ENCODE data around the gene OR4D1. TPM values are rescaled to one million over a fixed set of nuclear protein-coding genes. Genes with fewer than 3 reads are reported as not detected.

The OR4D1 gene
- total and polyA plus RNA-seq, 8 donors: not detected

DNA sequence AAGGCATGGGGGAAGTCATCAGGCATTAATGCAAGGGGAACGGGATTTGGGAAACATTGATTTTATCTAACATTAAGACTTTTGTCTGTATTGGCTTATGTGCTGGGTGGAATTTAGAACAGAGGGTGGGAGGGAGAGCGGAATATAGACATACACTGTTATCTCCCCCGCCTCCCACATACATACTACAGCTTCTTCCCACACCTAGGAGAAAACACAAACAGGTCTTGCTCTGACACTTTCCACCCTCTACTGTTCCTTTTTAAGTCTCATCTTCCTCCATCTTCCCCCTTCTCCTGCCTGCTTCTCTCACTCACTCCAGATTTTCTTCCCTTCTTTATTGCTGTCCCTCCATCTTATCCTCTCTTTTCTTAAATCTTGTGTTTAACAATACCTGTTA lies 425 bp downstream of the OR4D1 start:
- no peak overlapping the region for H3K4me3 ChIP-seq
- TF ChIP-seq, protein P1, sequence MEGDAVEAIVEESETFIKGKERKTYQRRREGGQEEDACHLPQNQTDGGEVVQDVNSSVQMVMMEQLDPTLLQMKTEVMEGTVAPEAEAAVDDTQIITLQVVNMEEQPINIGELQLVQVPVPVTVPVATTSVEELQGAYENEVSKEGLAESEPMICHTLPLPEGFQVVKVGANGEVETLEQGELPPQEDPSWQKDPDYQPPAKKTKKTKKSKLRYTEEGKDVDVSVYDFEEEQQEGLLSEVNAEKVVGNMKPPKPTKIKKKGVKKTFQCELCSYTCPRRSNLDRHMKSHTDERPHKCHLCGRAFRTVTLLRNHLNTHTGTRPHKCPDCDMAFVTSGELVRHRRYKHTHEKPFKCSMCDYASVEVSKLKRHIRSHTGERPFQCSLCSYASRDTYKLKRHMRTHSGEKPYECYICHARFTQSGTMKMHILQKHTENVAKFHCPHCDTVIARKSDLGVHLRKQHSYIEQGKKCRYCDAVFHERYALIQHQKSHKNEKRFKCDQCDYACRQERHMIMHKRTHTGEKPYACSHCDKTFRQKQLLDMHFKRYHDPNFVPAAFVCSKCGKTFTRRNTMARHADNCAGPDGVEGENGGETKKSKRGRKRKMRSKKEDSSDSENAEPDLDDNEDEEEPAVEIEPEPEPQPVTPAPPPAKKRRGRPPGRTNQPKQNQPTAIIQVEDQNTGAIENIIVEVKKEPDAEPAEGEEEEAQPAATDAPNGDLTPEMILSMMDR (IDR thresholded peaks at IDR 0.05): no peak
- intact Hi-C loops (cut with DNase I): no loop called here
- DNase-seq (no peak), FAIRE-seq (no peak), ATAC-seq (no peak)
- H3K27me3 ChIP-seq: peaks cover 0 to 9% (median 0%) of the 10 kb centered on the region in 4 donors
- 65 to 74% methylated on average over 3 of the region's 3 CpGs for WGBS, 2 donors
- no peaks in the 10 kb centered on the region for H3K36me3 ChIP-seq
- no peaks in the 10 kb centered on the region for H3K9me3 ChIP-seq
- no peaks in the 10 kb centered on the region for H3K4me1 ChIP-seq
- H3K27ac ChIP-seq: no peak overlapping the region

DNA sequence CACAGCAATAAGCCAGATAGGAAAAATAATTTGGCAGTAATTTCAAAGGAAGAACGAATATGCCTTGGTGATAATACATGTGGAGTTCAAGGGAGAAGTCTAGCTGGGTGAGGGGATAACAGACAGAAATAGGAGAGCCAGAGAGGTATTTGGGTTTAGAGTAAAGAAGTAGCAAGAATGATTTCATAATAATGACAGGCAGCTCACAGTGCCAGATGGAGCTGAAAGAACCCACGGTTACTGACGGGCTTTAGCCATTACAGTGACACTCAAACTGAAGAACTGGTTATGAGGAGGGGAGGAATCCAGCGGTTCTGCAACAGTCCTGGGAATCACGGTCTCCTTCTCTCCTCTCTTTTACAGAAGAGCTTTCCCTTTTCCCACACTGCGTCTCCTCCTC lies 2.2 kb downstream of the OR4D1 start:
- Histone ChIP-seq H3K4me1 (no peaks in the 10 kb centered on the region), H3K9me3 (no peaks in the 10 kb centered on the region), H3K27ac (no peak overlapping the region), H3K36me3 (no peaks in the 10 kb centered on the region), H3K4me3 (no peak overlapping the region), H3K27me3 (peaks cover 0 to 15% (median 0%) of the 10 kb centered on the region in 4 donors)
- WGBS, 2 donors: 31 to 37% methylated on average over 6 of the region's 6 CpGs
- ATAC-seq (no peak), DNase-seq (no peak), FAIRE-seq (no peak)
- intact Hi-C loops (cut with DNase I): no loop called here
- TF ChIP-seq, protein P1 (IDR thresholded peaks at IDR 0.05): no peak

DNA sequence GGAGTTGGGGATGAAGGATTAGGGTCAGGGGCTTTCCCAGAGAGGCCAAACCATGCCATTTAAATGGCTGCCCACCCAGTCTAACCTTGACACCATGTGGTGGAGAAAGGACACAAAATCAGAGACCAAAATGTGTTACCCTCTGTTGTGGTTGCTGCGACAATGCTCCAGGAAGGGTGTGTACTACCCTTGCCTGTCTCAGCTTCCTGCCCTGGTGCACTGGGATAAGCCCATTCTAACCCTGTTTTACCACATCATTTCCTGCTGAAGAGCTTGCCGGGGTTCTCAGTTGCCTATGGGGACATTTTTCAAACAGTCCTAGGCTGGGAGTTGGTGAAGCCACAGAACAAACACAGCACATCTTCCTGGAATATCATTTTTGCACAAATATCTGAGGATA lies 4.9 kb downstream of the OR4D1 start:
- H3K4me1 ChIP-seq: no peaks in the 10 kb centered on the region
- no peak for DNase-seq

DNA sequence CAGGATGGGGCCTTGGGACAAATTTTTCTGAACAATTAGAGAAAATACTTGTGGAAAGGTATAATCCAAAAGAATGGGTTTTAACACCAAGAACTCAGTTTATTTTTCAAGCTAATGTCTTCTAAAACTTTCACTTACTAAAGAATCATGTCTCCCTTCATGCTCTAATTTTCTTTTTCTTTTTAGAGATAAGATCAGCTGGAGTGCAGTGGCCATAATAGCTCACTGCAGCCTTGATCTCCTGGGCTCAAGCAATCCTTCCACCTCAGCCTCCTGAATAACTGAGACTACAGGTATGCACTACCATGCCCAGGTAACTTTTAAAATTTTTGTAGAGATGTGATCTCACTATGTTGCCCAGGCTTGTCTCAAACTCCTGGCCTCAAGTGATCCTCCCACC lies 5.5 kb downstream of the OR4D1 start:
- peaks cover 0 to 20% (median 2%) of the 10 kb centered on the region in 4 donors for H3K27me3 ChIP-seq
- no peaks in the 10 kb centered on the region for H3K4me1 ChIP-seq
- no peak overlapping the region for H3K27ac ChIP-seq
- DNase-seq: no peak
- ATAC-seq: no peak
- intact Hi-C loops (cut with DNase I): no loop called here
- no peaks in the 10 kb centered on the region for H3K9me3 ChIP-seq
- FAIRE-seq: no peak
- H3K4me3 ChIP-seq: no peak overlapping the region
- TF ChIP-seq, protein P1 (IDR thresholded peaks at IDR 0.05): no peak
- no peaks in the 10 kb centered on the region for H3K36me3 ChIP-seq

More for the DNA sequence above, 4.9 kb downstream of the OR4D1 start:
- Histone ChIP-seq H3K36me3 (no peaks in the 10 kb centered on the region), H3K4me3 (no peak overlapping the region), H3K27ac (no peak overlapping the region), H3K9me3 (no peaks in the 10 kb centered on the region), H3K27me3 (peaks cover 0 to 18% (median 2%) of the 10 kb centered on the region in 4 donors)
- WGBS, 2 donors: 61 to 64% methylated on average over 2 of the region's 2 CpGs
- no peak for ATAC-seq
- intact Hi-C loops (cut with DNase I): no loop called here
- no peak for FAIRE-seq
- TF ChIP-seq, protein P1 (IDR thresholded peaks at IDR 0.05): no peak

DNA sequence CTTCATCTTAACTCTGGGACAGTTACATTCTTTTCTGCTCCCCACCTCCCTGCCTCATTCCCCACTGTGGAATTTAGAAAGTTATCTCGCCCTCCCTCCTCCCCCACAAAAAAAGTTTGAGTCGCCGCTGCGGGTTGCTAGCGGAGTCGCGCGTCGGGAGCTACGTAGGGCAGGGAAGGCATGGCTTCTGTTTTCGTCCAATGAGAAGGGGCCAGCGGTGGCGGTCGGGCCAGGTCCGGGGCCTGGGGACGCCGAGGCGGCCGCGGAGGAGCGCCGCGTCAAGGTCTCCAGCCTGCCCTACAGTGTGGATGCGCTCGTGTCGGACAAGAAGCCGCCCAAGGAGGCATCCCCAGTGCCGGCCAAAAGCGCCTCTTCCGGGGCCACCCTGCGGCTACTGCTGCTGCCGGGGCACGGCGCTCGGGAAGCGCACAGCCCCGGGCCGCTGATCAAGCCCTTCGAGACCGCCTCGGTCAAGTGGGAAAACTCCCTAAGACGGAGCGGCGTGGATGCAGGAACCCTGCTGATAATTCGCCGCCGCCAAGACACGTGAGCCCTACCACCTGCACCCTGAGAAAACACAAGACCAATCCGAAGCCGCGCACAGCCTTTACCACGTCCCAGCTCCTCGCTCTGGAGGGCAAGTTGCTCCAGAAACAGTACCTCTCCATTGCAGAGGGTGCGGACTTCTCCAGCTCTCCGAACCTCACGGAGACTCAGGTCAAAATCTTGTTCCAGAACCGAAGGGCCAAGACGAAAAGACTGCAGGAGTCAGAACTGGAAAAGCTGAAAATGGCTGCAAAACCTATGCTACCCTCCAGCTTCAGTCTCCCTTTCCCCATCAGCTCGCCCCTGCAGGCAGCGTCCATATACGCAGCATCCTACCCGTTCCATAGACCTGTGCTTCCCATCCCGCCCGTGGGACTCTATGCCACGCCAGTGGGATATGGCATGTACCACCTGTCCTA lies 8.9 kb downstream of the OR4D1 start:
- intact Hi-C loops (cut with DNase I): no loop called here

More for the DNA sequence above, 8.9 kb downstream of the OR4D1 start:
- peak overlapping the region in 2 of 4 donors; percentile 25 to 43 for H3K4me3 ChIP-seq
- H3K27ac ChIP-seq: no peak overlapping the region
- ATAC-seq (peak; percentile 48 to 83 (median 73)), FAIRE-seq (no peak), DNase-seq (peak in 2 of 6 donors; percentile 48 to 61)
- TF ChIP-seq, protein P1 (IDR thresholded peaks at IDR 0.05): no peak
- H3K27me3 ChIP-seq: peaks cover 0 to 13% (median 2%) of the 10 kb centered on the region in 4 donors
- no peaks in the 10 kb centered on the region for H3K4me1 ChIP-seq
- H3K9me3 ChIP-seq: no peaks in the 10 kb centered on the region
- H3K36me3 ChIP-seq: no peaks in the 10 kb centered on the region
- 2% methylated on average over 65 of the region's 65 CpGs for WGBS, 2 donors

Data from pancreas (tissue), 10 donors.